Activated CD8-positive, alpha-beta T cell treated with anti-CD3 and anti-CD28 coated beads for 36 hours (primary cell): ENCODE data around the gene SYNE2. TPM values are rescaled to one million over a fixed set of nuclear protein-coding genes. Genes with fewer than 3 reads are reported as not detected.

Experiments used
- ATAC-seq: fragments of 200-7000 bp; cut with Tn5 transposase; one replicate; pipeline ENCODE4 v1.10.0; 2021; ENCODE audit warnings: mild to moderate bottlenecking, moderate library complexity
- CTCF ChIA-PET: fragments of 350-600 bp; sonication (Branson Sonifier 250); formaldehyde crosslinking; loops from one replicate; lab custom pipeline; 2021; ENCODE audit warnings: antibody characterized with exemption; lab: Charles Lee
- POLR2A ChIA-PET: fragments of 350-600 bp; sonication (Branson Sonifier 250); formaldehyde crosslinking; loops from one replicate; lab custom pipeline; 2021; ENCODE audit warnings: antibody characterized with exemption; lab: Charles Lee
- DNase-seq: peaks from one replicate; pipeline ENCODE4 v3.0.0-alpha.2; 2020
- H3K27ac Mint-ChIP-seq: one replicate; pipeline ENCODE4 v1.8.0; 2021; ENCODE audit warnings: mild to moderate bottlenecking, mixed read lengths
- H3K27me3 Mint-ChIP-seq: one replicate; pipeline ENCODE4 v1.8.0; 2021; ENCODE audit warnings: mixed read lengths
- H3K36me3 Mint-ChIP-seq: one replicate; pipeline ENCODE4 v1.8.0; 2021; ENCODE audit warnings: low read depth, mixed read lengths
- H3K4me1 Mint-ChIP-seq: one replicate; pipeline ENCODE4 v1.8.0; 2021; ENCODE audit warnings: low read depth, mixed read lengths
- H3K4me3 Mint-ChIP-seq: one replicate; pipeline ENCODE4 v1.8.0; 2021; ENCODE audit warnings: mild to moderate bottlenecking, moderate library complexity, mixed read lengths
- H3K9me3 Mint-ChIP-seq: one replicate; pipeline ENCODE4 v1.8.0; 2021; ENCODE audit warnings: mixed read lengths
- CTCF ChIP-seq: fragments of 200-600 bp; IDR thresholded peaks from one replicate; pipeline ENCODE4 v1.8.0; 2022; ENCODE audit warnings: antibody characterized with exemption, mild to moderate bottlenecking
- intact Hi-C: fragments of 100-400 bp; cut with micrococcal nuclease; formaldehyde crosslinking; loops from one replicate; pipeline ENCODE4 v1.10.0; 2022
- total RNA-seq, 2 experiments: library from RNA; stranded (reverse); gene quantifications; one replicate each; pipeline ENCODE4 v1.2.3, GENCODE V29; 2021

The SYNE2 gene
- total RNA-seq, 2 experiments from 2014 or later, result 28.1 to 29.0 TPM

- POLR2A ChIA-PET, result no interaction called here
- TF ChIP-seq CTCF, result no peak
- intact Hi-C loops, result no loop called here
- no peaks in the 10 kb centered on the region for H3K9me3 Mint-ChIP-seq
- H3K27me3 Mint-ChIP-seq, result no peaks in the 10 kb centered on the region
- no peak overlapping the region for H3K4me3 Mint-ChIP-seq
- ATAC-seq (no peak), DNase-seq (no peak)
- no peaks in the 10 kb centered on the region for H3K4me1 Mint-ChIP-seq
- CTCF ChIA-PET, result interaction anchor here (2.1 kb wide), 1 partner anchor 298 kb away, joined by 6 read pairs; no protein-coding TSS in a partner anchor
- peaks cover 9% of the 10 kb centered on the region for H3K36me3 Mint-ChIP-seq
- H3K27ac Mint-ChIP-seq, result no peak overlapping the region
Measured at GRCh38 chr14:64005822-64006221, 153.0 kb downstream of the SYNE2 start.

DNA sequence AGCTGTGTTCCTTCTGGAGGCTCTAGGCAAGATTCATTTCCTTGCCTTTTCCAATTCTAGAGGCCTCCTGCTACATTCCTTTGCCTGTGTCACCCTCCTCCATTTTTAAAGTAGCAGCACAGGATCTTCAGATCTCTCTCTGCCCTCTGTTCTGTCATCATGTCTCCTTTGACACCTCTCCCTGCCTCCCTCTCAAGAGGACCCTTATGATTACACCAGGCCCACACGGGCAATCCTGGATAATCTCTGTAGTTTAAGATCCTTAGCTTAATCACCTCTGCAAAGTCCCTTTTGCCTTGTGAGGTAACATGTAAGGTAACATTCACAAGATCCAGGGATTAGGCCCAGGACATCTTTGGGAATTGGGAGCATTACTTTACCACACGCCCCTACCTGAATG lies 155.2 kb downstream of the SYNE2 start:
- intact Hi-C loops, result no loop called here
- H3K27me3 Mint-ChIP-seq, result no peaks in the 10 kb centered on the region
- no peak overlapping the region for H3K4me3 Mint-ChIP-seq
- H3K9me3 Mint-ChIP-seq, result no peaks in the 10 kb centered on the region
- no peak overlapping the region for H3K27ac Mint-ChIP-seq
- peaks cover 2% of the 10 kb centered on the region for H3K4me1 Mint-ChIP-seq
- ATAC-seq (no peak), DNase-seq (no peak)
- ChIA-PET CTCF (no interaction called here), POLR2A (no interaction called here)
- peaks cover 11% of the 10 kb centered on the region for H3K36me3 Mint-ChIP-seq
- no peak for TF ChIP-seq CTCF

DNA sequence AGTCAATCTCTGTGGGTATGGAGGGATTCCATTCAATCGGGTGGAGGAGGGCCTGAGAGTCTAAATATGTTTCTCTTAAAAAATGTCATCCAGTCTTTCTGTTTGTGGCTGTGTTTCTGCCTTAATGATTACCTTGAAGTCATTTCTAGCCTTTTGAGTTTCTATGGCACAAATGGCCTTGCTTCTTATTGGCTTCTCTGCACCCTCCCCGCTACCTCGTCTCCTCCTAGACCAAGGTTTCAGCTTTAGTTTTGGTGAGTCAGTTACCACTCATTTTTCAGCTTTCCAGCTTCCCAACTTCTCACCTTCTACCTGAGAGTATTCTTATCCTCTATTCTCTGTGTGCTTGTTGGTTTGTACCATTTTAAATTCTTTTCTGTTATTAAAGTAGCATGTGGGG lies 159.2 kb downstream of the SYNE2 start:
- no peak overlapping the region for H3K27ac Mint-ChIP-seq
- no peaks in the 10 kb centered on the region for H3K27me3 Mint-ChIP-seq
- POLR2A ChIA-PET, result no interaction called here
- ATAC-seq, result no peak
- CTCF ChIA-PET, result interaction anchor here (0.6 to 3.3 kb wide), 2 partner anchors 244 to 292 kb away, joined by 3 to 21 read pairs; no protein-coding TSS in a partner anchor
- TF ChIP-seq CTCF, result no peak
- no peak overlapping the region for H3K4me3 Mint-ChIP-seq
- peaks cover 2% of the 10 kb centered on the region for H3K4me1 Mint-ChIP-seq
- intact Hi-C loops, result no loop called here
- DNase-seq, result no peak
- H3K9me3 Mint-ChIP-seq, result no peaks in the 10 kb centered on the region
- H3K36me3 Mint-ChIP-seq, result peaks cover 23% of the 10 kb centered on the region

DNA sequence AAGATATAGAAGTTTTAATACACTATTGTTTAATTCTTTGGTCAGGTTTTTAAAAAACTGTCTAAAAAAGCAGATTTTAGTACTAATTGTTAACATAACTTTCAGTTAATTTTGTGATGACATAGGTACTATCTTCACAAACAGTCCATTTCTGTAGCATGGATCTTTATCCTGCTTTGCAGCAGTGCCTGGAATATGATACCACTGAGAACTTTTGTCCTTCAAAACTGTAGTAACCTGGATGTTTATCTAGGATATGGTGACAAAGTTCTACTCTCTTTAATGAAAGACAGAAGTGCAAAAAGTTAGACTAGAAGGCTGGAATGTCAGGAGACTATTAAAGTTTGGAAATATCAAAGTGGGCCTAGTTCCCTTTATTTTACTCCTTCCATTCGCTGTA lies 159.9 kb downstream of the SYNE2 start:
- ChIA-PET POLR2A (interaction anchor here (0.6 to 0.7 kb wide), 3 partner anchors 60 to 571 kb away, joined by 3 to 4 read pairs (median 3); no protein-coding TSS in a partner anchor), CTCF (interaction anchor here (0.6 to 3.3 kb wide), 3 partner anchors 13 to 291 kb away, joined by 3 to 21 read pairs (median 4); no protein-coding TSS in a partner anchor)
- no peak overlapping the region for H3K27ac Mint-ChIP-seq

More for the DNA sequence above, 159.9 kb downstream of the SYNE2 start:
- Mint-ChIP-seq H3K4me1 (peaks cover 2% of the 10 kb centered on the region), H3K27me3 (no peaks in the 10 kb centered on the region), H3K4me3 (no peak overlapping the region), H3K9me3 (no peaks in the 10 kb centered on the region), H3K36me3 (peaks cover 25% of the 10 kb centered on the region)
- intact Hi-C loops, result no loop called here
- no peak for ATAC-seq
- no peak for DNase-seq
- no peak for TF ChIP-seq CTCF
